Epidermal melanocyte (primary cell): ENCODE results near the gene SLC35F3.

Experiments used
- DNase-seq: peaks from one replicate; pipeline ENCODE4 v3.0.0; 2011; ENCODE audit warnings: low spot score; ENCODE audit not compliant: insufficient read length

The SLC35F3 gene

DNA sequence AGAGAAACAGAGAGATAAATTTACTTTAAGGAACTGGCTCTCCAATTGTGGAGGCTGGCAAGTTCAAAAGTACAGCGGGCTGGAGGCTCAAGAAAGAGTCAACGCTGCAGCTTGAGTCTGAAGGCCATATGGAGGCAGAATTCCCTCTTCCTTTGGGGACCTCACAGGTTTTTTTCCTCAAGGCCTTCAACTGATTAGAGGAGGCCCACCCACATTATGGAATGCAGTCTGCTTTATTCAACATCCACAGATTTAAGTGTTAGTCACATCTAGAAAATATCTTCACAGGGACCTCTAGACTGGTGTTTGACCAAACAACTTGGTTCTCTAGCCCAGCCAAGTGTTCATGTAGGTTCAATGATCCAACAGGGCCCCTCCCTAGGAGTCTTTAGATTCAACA lies 117.8 kb downstream of the SLC35F3 start:
- no peak for DNase-seq

DNA sequence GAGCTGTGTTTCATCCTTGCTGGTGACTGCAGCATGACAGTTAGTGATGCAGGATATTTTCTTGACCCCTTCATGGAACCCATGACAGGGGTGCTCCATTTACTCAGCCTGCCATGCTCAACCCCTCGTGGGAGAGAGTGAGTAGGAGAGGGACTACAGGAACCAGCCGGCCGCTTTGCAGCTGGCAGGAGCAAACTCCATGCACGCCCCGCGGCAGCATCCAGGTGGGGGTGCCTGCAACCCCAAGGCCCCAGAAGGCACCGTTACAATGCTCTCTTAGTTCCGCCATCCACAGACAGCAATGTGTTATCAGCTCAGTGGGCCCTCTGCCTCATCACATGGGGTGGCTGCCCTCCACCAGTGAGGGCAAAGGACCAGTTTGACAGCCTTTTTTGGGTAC lies 135.1 kb downstream of the SLC35F3 start:
- DNase-seq: no peak

DNA sequence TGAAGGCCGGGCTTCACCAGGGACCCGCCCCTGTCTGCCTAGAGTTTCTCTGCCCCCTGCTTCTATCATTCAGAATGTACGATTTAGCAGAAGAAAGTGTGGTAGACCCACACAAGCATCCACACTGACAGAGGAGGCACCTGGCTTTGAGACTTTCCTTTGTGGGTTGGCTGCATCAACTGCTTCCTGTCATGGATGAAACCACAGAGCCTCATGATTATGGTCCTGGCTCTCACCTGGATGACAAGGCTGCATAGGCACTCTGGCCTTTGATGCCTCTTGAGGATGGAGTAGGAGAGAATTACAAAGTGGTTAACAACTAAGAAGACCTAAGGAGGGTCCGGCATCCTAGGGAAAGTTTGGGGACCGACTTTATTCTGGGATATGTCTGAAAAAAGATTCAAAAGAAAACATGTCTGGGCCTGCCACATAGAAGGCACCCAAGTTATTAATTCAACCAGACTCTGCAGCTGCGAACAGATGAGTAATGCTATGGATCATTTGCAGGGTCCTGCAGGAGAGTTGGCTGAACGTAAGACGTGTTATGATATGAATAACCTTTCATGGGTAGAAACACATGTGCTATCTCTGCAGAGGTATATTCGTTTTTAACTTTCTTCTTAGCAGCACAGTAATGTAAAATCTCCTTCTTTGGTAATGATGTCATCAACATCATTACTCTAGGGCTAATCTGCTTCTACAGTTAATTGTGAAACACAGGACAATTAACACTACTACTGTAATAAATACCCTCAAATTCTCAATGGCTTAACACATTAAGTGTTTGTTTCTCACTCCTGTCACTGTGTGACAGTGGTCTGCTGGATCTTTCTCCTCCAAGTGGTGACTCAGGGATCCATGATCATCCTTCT lies 136.2 kb downstream of the SLC35F3 start:
- DNase-seq: no peak

DNA sequence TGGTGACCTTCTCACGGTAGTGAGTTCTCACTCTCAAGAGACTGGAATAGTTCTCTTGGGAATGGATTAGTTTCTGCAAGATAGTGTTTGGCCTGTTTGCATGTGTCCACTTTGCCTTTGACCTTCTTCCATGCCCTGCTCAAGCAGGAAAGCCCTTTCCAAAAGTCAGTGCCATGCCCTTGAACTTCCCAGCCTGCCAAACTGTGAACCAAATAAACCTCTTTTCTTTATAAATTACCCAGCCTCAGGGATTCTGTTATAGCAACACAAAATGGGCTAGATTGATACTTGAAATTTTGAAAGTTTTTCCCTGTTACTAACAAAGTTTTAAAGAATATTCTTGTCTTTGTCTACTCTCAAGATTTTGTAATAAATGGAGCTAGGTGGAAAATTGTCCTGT lies 139.6 kb downstream of the SLC35F3 start:
- no peak for DNase-seq

DNA sequence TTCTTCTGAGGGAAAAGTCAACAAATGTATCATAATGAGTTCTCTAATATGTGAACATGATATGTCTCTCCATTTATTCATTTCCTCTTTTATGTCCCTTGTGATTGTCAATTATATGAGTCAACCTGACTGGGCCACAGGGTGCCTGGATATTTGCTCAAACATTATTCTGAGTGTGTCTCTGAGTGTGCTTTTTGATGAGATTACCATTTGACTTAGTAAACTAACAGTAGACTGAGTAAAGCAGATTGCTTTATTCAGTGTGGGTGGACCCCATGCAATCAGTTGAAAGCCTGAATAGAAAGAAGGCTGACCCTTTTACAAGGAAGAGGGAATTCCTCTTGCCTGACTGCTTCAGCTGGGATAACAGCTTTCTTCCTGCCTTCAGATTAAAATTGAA lies 142.6 kb downstream of the SLC35F3 start:
- no peak for DNase-seq

DNA sequence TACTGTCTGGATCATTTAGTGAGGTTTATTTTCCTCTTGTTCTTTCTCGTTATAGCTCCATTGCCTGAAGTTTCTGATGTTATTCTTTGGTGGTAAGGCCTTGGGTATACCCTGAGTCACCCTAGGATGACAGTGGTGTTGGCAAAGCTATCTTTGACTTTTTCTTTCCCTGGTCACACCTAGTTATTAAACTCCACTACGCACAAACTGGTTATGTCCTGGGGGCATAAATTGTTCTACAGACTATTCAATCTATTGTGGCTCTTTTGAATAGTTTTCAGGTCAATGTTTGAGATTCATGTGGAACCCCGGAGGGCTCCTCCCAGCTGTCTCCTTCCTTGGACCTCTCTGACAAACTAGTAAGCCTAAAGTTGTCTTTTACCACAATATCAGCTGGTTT lies 157.7 kb downstream of the SLC35F3 start:
- DNase-seq: no peak

DNA sequence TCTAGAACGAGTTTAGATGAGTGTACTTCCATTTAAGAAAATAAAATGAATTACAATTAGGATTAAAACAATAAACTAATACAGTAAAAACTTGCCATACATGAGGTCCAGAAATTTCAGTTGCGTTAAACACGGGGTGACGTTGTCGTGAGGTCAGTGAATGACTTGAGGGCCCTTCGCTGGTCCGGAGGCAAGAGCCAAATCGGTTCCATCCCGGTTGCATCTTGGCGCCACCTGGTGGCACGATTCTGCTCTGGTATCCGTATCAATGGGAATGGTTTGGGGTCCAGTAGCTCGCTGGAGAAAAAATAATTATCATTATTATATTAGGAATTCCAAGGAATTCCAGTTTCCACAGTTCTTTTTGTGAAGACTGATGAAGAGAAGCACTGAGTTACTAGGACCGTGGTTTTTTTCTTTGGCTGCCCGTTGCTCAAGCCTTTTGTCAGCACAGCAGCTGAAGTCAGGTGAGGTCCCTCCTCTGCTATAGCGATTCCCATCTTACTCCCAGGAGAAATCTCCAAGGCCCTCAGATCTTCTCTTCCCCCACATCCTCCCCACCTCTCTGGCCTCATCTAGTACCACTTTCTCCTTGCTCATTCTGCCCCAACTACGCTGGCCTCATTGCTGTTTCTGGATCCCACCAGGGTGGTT lies 161.4 kb downstream of the SLC35F3 start:
- DNase-seq: peak; percentile 69

DNA sequence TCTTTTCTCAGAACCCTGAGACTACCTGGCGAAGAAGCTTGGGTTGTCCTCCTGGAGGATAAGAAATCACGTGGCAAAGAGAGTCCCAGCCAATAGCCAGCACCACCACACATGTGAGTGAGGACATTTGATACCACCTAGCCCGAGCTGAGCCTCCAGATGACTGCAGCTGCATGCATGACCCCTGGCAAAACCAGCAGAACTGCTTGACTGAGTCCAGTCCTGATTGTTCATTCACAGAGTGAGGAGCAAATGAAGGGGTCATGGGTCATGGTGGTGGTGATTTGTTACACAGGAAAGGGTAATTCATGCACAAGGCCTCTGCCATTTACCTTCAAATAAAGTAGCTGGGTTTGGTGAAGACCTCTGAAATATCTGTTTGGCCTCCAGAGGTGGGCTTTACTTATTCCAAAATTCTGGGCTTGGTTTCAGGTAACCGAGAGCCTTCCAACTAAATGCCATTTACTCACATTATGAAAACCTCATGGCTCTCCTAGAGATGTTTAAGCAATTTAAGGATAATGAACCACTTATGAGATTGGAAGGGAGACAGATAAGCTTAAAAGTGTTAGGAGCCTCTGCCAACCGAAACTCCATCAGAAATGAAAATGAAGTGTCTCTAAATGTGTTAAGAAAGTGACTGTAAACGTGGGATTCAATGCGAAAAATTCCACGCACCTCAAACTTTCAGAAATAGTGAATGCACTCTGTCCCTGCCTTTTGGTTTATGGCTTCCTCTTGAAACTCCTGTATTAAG lies 163.3 kb downstream of the SLC35F3 start:
- no peak for DNase-seq

DNA sequence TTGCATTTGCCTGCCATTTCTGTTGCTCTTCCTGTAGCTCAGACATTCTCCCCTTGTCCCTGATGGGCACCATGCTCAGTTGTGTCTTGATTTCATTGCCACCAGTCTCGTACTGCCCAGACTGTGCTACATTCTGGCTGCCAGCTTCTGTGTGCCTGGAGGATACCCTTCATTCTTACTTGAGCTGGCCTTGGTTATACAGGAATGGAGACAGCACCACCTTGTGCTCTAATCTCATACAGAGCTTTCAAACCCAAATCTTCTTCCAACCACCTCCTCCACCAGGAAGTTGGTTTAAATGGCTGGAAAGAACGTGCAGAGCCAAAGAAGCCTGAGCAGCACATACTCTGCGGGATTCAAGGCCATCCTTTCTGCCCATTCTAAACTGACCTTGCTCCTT lies 165.3 kb downstream of the SLC35F3 start:
- no peak for DNase-seq

DNA sequence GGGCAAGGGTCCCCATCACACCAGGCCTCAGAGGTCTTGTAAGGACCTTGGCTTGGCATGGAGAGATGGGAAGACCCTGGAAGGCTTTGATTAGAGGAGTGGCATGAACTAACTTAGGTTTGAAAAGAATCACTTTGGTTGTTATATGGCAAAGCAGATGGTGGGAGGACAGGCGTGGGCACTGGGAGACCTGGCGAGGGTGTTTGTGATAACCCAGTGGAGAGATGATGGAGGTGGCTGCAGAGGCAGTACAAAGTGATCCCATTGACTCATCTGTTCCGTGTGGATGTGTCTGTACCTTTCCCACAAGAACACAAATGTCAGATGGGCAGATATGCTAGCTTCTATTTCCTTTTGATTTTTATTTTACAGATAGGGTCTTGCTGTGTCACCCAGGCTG lies 168.3 kb downstream of the SLC35F3 start:
- no peak for DNase-seq

DNA sequence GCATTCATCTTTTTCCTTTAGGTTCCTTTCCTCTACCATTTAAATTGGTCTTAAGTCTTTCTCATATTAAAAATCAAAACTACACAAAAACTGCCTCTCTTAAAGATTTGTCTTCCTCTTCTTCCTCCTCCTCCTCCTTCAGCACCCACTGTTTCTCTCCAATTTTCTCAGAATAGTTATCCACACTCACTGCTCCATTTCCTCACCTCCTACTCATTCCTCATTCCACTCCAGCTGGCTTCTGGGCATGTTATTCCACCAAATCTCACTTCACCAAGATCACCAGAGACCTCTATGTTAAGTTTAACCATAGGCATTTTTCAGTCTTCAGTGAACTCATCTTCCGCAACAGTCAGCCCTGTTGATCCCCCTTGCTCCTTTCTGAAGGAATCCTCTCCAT lies 173.7 kb downstream of the SLC35F3 start:
- DNase-seq: no peak

DNA sequence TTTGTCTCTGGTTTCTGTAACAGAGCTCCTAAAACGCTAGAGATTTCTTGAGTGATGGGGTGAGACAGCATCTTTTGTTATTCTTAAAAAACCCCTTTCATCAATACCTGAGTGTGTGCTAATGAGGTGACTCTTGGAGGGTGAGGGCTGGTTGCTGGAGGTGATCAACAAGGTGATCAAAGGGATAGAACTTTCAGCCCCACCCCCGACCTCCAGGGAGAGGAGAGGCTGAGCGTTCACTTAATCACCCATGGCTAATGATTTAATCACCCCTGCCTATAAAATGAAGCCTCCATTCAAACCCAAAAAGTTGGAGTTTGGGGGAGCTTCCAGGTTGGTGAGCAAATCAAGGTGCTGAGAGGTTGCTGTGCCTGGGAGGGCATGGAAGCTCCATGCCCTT lies 175.4 kb downstream of the SLC35F3 start:
- no peak for DNase-seq

DNA sequence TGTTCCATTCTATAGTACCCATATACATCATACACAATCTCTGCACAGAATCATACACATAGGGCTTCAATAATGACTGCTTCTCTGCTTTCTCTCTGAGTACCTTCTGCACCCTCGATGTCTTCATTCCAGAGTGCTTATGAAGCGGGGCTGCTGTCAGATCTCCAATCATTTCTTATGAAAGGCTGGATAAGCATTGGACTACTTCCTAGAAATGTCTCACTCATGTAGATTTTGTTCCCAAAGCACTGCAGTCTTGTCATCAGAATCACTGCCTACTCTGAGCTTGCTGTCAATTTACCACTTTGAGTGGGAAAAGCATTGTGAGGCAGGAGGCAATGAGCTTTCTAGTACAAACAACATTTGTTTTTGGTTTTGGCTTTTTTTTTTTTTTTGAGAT lies 179.0 kb downstream of the SLC35F3 start:
- DNase-seq: no peak

DNA sequence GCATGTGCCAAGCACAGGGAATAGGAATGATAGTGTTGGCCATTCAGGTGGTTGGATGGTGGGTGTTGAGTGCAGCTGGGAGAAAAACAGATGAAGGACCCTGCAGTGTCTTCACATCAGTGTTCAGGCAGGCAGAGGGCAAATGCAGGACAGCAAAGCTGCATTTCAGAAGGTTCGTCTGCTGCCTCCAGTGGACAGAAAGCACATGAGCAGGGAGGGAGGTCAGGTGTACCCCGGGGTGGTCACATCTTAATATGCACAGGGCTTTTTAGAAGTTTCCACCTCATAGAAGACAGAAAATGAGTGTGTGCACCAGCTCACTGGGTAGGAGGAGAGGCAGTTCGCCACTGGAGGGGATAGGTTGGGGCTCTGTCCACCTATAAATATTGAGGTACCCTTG lies 184.9 kb downstream of the SLC35F3 start:
- DNase-seq: no peak

DNA sequence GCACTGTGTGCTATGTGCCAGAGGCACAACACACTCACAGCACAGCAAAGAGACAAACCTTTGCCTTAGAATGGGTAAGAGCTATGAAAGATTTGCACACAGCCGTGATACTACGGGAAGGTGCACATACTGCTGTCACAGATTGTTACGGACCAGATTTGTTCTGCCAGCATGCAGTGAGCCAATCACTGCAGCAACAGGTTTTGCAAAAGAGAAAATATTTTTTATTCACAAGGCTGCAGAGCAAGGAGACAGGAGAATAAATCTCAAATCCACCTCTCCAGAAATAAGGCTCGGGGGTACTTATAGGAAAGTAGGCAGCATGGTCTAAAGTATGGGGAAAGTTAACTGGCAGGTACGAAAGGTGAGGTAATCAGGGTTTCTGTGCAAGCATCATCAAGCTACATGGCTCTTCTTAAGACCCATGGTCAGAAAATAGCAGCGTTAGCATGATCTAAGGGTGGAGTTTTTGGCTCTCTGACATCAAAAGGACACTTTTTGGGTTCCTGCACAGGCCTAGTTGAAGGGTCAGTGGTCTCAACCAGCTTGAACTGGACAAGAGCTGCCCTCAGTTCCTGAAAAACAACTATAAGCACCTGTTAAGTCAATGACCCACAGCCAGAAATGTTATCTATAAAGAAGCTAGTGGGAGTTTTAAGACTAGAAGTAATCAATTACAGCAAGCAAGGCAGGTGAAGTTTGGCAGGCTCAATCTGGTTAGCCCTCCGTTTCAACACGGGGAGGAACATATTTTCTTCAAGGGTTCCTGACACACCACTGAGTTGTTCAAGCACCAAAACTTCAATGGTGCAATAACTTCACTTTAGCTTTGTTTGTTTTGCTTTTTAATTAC lies 186.0 kb downstream of the SLC35F3 start:
- no peak for DNase-seq

DNA sequence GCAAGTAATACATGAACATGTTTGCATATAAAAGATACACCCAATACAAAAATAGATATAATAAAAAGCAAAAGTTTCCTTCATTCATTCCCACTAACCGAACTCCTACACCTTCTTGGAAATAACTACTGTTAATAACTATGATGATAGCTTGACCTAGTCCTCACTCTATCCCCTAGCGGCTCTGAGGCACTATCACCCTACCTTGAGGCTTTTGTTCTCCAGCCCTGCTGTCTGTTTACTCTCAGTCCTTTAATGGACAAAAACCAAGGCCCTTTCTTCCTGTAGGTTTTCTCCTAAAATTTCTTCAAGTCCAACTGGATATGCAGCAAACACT lies 186.6 kb downstream of the SLC35F3 start:
- DNase-seq: no peak

DNA sequence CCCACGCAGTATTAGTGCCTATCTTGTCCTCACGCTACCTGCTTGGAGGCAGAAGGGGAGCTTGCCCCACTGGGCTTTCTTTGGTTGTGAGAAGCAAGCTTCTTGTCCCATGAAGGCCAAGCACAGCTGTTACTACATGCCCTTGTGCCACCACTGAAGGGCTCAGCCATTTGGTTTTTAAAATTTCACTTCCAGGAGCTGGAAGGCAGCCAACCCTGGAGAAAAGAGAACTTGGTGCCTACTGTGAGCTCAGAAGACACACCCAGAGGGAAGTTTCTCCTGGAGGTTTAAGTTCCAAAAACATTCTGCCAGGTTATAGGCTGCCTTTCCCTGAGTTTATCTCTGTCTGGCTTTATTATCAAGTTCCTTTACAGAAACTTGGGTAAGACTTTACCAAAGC lies 187.4 kb downstream of the SLC35F3 start:
- DNase-seq: no peak

DNA sequence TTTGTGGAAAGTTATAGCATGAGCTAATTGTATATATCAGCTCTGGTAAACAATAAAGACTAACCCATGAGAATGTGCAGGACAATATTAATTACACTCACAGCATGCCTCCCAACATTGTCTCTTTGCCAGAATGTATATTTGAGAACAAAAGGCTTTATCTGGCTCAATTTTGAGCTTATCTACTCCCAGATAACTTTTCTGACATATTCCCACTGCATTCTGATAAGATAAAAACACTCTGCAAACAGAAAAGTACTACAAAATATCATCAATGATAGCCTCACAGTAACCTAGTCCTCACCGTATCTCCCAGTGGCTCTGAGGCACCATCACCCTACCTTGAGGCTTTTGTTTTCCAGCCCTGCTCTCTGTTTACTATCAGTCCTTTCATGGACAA lies 188.6 kb downstream of the SLC35F3 start:
- DNase-seq: no peak

DNA sequence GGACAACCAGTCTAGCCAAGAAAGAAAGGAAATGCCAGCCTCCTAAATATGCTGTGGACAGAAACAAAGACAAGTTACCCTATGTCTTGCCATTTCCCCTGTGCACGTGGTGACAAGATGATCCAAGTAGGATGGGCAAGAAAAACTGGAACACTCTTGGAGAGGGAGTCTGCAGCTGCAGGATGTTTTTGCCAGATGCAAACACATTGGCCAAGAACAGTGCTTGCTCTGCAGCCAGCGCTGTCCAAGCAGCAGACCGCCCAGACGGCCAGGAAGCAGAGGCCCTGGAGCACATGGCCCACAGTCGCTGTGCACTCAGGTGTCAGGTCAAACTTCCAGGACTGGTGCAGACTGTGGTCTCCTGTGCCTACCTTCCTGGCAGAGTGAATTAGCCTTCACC lies 189.3 kb downstream of the SLC35F3 start:
- no peak for DNase-seq

DNA sequence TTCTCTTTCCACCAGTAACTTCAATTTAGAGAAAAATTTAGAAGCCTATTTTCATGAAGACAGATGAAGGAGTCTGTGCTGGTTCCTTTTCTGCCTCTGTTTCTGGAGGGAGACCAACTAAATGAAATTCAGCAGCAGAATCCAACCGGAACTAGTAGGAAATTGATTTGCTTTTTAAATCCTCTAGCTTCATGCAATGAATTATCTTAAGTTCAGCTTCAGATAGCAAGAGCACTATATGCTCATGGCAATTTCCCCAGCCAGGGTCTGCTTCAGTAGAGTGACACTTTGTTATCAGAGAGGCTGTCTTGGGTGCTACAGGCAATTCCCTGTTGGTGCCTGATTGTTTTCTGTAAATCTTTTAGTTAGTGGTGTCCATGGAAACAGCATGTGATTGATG lies 189.7 kb downstream of the SLC35F3 start:
- DNase-seq: no peak

DNA sequence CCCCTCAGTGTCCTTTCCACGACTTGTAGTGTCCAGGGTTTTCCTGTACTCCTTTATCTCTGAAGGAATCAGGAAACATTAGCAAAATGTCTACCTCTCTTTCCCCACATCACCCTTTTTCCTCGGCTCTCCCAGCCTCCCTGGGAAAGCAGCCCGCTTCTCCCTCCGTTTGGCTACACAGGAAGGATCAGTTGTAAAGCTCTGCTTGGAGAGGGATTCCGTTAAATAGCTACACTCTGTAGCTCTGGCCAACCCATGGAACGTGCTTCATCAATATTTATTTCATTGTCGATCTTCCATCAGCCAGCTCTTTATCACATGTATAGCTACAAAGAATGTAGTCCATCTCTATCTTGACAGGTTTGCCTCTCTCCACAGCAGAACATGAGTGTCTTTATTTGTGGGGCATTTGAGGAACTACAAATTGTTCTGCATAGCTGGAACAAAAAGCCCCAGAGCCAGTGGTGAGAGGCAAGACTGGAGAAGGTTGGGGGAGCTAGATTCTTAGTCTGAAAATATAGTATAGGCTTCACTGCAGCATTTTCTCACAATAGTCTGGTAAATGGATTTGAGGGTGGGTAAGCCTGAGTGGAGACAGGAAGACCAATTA lies 191.8 kb downstream of the SLC35F3 start:
- no peak for DNase-seq
